ENCODE data around the gene TRIP13.

- TF ChIP-seq CTCF (IDR thresholded peaks at IDR 0.05; ENCODE audit: low read length), result no peak
- TF ChIP-seq EZH2 (optimal IDR thresholded peaks at IDR 0.05; ENCODE audit: low read depth, low read length), result no peak
Observed at GRCh38 chr5:930866-931265, 38.2 kb downstream of the TRIP13 start.

Data from MM.1S (cell line).